ENCODE results near the gene SLC7A7.
"Not testable (repeated sequence)": the region's sequence is repeated elsewhere in the genome, so short reads cannot be mapped to it uniquely, and the experiment has no call there.

The SLC7A7 gene

GRCh38 chr14:22814941-22815713, at the start of gene SLC7A7:
Gene SLC7A7 (minus strand): TSS chr14:22815435. CDS start chr14:22813398, 2,037 bp downstream.
- no peak for DNase-seq

DNA sequence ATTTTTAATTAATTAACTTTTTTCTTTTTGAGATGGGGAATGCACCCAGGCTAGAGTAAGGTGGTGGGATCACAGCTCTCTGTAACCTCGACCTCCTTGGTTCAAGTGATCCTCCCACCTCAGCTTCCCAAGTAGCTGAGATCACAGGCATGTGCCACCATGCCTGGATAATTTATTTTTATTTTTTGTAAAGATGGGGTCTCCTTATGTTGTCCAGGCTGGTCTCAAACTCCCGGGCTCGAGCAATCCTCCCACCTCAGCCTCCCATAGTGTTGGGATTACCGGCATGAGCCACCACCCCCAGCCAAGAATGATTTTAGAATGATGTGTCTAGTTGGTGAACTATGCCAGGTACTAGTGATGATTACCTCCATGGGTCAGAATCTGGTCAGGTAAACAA, 49.7 kb upstream of the SLC7A7 start:
- no peak for DNase-seq

DNA sequence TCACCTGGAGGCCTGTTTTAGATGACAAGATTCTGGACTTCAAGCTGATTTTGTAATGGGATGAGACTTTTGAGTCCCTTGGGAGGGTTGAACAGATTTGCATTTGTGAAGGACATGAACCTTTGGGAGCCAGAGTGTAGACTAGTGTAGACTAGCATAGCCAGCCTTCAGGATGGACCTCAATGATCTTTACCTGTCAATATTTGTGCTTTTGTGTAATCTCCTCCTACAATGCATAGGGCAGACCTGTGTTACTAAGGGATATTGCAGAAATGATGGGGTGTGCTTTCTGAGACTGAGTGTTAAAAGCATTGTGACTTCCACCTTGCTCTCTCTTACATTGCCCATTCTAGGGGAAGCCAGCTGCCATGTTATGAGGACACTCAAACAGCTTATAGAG, 46.4 kb upstream of the SLC7A7 start:
- DNase-seq, result no peak

DNA sequence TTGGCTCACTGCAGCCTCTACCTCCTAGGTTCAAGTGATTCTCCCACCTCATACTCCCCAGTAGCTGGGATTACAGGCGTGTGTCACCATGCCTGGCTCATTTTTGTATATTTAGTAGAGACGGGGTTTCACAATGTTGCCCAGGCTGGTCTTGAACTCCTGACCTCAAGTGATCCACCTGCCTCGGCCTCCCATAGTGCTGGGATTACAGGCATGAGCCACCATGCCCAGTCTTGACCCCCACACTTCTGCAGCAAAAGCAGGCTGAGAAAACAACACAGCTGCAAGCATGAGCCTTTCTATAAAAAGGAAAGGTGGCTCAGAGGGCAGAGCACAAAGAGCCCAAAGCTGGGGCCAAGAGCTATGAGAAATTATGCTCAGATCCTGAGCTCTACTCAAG, 45.1 kb upstream of the SLC7A7 start:
- DNase-seq, result not testable (repeated sequence)

GRCh38 chr14:22856428-22856827, 41.2 kb upstream of the SLC7A7 start:
- no peak for DNase-seq

DNA sequence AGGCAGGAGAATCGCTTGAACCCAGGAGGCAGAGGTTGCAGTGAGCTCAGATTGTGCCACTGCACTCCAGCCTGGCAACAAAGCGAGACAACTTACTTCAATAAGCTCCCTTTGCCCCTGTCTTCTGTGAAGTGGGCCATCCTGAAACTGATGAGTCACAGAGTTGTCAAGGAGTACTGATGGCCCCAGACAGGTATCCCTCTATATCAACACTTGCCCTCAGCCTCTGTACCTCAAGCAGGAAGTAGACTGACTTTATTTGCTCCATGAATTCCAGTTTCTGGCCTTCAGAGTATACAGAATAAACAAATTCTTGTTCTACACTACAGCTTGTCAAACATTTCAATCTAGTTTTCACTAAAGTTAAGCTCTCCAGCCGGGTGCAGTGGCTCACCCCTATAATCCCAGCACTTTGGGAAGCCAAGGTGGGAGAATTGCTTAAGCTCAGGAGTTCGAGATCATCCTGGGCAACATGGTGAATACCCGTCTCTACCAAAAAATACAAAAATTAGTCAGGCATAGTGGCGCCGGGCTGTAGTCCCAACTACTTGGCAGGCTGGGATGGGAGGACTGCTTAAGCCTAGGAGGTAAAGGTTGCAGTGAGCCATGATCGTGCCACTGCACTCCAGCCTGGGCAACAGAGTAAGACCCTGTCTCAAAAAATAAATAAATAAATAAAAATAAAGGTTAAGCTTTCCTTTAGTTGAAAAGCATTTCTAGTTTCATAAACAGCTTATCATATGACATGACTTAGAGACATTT, 39.9 kb upstream of the SLC7A7 start:
- DNase-seq, result no peak

GRCh38 chr14:22854296-22854695, 39.1 kb upstream of the SLC7A7 start:
- DNase-seq, result not testable (repeated sequence)

DNA sequence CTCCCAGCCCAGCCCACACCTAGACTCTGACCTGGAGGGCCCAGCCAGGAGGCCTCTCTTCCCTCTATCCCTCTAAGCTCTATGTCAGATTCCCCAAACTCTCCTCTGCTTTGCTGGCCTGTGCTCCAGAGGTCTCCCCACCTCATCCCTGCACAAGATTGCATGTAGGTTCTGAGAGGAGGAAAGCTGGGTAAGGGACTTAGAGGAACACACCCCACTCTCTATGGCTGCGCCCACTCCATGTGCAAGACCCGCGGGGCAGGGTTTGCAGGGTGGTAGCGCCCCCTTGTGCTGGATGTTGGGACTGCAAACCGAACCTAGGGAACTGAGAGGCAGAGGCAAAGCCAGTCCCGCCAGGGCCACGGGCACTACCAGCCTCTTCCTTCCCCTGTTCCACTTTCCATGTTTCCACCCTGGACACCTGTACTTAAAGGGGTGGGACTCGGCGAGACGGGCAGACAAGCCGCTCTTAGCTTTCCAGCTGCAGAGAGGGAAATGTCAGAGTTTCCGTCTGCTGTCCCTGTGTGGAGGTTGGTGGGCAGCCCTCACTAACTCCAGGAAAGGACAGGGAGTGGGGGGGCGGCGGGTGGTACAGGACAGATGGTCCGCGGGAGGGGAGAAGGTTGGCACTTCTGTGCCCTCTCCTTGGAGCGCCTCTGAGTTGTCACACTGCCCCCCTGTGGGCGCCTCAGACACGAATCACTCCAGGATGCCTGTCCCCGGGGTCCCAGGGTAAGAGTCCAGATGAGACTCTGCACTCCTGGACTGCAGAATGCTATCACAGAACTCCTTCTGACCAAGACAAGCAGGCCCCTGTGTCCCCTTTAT, 37.9 kb upstream of the SLC7A7 start:
- DNase-seq, result peak; percentile 93

GRCh38 chr14:22852599-22852939, 37.3 kb upstream of the SLC7A7 start:
- DNase-seq, result no peak

DNA sequence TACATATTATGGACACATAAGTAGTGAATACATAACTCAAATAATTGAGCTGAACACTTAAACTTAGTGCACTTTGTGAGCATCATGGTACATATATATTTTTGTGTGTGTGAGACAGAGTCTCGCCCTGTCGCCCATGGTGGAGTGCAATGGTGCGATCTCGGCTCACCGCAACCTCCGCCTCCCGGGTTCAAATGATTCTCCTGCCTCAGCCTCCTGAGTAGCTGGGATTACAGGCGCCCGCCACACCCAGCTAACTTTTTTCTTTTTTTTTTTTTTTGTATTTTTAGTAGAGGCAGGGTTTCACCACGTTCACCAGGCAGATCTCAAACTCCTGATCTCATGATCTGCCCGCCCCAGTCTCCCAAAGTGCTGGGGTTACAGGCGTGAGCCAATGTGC, 36.9 kb upstream of the SLC7A7 start:
- not testable (repeated sequence) for DNase-seq

GRCh38 chr14:22850944-22851764, 35.9 kb upstream of the SLC7A7 start:
- no peak for DNase-seq

DNA sequence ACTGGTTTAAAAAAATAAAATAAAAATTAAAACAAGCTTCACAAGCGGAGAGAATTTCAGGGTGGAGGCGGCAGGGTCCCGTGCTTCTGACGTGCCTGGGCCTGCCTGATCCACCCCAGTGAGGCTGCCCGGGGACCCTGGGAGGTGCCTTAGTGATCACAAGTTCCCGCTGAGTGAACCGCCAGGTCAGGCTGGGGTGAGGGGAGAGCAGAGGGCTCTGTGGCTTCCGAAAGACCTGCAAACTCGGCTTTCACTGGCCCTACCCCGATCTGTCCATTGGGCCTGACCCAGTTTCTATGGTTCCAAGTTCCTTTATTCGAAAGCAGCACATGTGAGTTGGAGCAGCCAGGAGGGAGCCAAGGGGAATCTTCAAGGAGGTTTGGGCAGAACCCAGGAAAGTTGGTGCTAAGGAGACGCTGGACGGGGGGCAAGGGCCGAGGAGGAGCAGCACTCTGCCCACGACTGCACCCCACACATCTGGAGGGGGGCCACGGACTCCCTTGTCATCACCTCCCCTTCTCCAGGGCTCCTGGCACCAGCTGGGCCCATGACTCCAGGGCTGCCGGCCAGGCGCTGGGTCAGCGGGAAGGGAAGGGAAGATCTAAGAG, 34.1 kb upstream of the SLC7A7 start:
- DNase-seq, result no peak

DNA sequence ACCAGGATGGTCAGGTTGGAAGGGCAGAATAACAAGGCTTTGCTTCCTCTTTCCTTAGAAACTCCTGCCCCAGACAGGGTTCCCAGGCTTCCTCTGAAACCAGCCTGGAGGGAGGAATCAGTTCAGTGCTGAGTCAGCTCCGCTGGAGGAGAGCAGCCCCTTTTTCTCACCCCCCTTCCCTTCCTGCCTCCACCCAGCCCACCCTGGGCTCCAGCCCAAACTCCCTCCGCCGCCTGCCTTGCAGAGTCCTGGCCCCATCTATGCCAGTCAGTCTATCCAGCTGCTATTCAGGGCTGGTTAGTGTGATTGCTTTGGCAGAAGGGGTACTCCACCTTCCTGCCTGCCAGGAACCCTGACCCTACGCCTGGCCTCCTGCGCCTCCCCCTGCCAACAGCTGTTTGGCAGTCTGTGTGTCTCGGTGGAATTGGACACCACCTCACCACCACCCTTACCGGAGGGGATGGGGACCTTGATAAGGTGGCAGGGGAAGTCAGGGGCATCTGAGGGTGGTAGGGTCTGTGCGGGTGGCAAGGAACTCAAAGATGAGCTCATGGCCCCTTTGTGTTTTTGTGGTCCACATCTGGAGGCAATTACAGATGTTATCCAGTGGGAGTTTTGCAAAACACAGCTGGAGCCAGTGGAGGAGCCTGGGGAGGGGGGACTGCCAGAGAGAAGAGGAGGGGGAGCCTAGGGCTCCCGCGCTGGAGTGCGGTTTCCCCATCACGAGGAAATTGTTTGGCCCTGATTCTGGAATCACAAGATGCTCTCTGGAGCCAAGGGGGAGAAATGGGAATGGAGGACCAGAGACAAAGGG, 33.3 kb upstream of the SLC7A7 start:
- no peak for DNase-seq

- no peak for DNase-seq
These were observed 32.6 kb upstream of the SLC7A7 start for GRCh38 chr14:22847661-22848341.

- DNase-seq, result no peak
These were observed 31.6 kb upstream of the SLC7A7 start for GRCh38 chr14:22846811-22847307.

GRCh38 chr14:22845821-22846625, 30.8 kb upstream of the SLC7A7 start:
- DNase-seq, result no peak

GRCh38 chr14:22845103-22845394, 29.8 kb upstream of the SLC7A7 start:
- no peak for DNase-seq

DNA sequence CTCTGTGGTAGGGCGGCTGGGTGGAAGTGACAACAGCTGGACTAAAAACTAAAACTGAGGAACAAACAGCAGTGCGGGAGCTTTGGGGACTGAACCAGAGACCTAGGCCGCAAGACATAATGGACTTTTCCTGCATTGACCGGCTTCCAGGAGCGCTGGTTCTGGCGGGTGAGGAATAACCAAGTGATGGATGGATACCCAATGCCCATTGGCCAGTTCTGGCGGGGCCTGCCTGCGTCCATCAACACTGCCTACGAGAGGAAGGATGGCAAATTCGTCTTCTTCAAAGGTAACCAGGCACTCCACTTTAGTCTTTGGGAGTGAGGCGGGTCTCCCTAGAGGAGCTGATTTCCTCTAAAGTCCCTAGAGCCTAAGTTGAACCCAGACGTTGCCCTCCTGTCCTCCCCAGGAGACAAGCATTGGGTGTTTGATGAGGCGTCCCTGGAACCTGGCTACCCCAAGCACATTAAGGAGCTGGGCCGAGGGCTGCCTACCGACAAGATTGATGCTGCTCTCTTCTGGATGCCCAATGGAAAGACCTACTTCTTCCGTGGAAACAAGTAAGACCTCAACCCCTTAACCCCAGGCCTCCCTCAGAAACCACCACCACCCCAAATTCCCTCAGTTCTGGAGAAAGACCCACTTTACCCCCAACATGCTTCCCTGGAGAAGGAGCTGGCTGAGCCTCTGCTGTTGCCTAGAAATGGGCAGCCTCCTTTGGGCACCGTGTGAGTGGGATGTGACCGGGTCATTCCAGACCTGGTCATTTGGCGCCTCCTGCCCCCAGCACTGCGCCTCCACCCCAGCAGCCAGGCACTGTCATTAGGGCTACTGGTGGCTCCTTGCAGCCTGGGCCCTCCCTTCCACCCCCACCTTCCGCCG, 29.2 kb upstream of the SLC7A7 start:
- no peak for DNase-seq
